GM21737 (cell line): Measurements from ENCODE around the gene CPD.

ENCODE experiments used
- ATAC-seq: cut with Tn5 transposase; IDR thresholded peaks from one replicate; pipeline ENCODE4 v1.9.1; 2021; ENCODE audit warnings: mild to moderate bottlenecking, moderate library complexity; ENCODE audit not compliant: unreplicated experiment

The CPD gene

DNA sequence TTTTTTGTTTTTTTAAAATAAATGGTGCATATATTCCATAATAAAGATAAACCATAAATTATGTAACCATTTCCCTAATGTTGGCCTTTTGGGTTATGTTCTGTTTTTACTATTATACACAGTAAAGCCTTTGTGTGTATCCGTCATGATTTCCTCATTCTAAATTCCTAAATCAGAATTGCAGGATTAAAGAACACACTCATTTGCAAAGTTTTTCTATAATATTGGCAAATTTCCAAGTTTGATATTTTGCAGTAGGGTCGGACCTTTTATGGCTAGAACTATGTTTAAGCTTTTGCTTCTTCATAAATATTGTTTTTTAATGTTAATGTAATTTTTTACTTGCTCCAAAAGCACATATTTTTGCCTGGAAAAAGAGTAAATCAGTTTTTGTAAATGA is 115.1 kb downstream of the CPD start:
- no peak for ATAC-seq

DNA sequence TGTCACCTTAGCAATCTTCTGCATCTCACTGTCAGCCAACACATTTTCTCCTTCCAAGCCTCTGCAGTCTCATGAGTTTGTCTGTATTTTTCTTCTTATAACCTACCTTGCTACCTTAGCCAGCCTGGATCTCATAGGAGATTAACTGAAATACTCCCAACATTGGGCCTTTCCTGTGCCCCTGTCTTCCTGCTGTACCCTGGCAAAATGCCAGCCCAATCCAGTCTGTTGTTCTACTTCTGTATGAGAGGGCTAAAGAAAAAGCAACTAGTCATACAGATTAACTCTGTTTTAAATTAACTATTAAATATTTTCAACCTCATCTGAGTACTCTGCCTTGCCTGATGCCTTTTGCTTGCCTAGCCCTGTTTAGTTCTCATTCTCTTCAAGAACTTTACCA is 116.9 kb downstream of the CPD start:
- ATAC-seq = no peak

DNA sequence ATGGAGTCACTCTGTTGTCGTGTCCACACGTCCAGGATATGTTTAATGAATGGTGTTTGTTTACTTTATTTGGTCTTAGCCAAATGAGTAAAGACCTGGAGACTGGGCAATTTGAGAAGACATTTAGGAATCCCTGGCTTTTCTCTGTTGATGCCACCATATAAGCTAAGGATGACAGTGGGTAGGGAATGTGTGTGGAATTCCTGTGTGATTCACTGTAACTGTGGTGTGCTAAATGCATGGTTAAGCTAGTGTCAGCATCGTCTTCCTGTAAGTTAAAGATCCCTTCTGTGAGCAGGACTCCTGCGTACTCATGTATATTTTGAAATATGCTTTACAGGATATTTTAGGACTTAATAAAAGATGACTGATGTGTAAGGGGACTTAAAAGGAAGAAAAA is 124.8 kb downstream of the CPD start:
- no peak for ATAC-seq

GRCh38 chr17:30505868-30506417 is 127.2 kb downstream of the CPD start:
- ATAC-seq = no peak

DNA sequence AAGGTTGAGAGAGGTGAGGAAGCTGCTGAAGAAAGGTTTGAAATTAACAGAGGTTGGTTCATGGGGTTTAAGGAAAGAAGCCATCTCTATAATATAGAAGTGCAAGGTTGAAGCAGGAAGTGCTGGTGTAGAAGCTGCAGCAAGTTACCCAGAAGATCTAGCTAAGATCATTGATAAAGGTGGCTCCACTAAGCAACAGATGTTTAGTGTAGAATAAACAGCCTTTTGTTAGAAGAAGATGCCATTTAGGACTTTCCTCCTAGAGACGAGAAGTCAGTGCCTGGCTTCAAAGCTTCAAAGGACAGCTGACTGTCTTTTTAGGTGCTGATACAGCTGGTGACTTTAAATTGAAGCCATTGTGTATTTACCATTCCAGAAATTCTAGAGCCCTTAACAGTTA is 127.8 kb downstream of the CPD start:
- ATAC-seq = no peak

DNA sequence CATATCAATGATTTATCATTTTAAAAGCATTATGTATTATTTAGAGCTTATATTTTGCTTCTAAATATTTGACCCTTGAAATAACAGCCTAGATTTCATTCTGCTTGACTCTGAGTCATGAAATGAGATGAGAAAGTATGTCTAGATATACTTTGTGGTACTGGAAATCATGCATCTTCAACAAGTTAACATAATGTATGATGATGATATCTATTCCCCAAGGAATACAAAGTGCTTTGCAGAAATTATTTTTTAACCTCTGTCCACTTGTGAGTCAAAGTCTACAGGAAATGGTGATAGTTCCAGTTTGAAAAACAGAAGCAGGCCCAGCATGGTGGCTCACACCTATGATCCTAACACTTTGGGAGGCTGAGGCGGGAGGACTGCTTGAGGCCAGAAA is 134.6 kb downstream of the CPD start:
- no peak for ATAC-seq

DNA sequence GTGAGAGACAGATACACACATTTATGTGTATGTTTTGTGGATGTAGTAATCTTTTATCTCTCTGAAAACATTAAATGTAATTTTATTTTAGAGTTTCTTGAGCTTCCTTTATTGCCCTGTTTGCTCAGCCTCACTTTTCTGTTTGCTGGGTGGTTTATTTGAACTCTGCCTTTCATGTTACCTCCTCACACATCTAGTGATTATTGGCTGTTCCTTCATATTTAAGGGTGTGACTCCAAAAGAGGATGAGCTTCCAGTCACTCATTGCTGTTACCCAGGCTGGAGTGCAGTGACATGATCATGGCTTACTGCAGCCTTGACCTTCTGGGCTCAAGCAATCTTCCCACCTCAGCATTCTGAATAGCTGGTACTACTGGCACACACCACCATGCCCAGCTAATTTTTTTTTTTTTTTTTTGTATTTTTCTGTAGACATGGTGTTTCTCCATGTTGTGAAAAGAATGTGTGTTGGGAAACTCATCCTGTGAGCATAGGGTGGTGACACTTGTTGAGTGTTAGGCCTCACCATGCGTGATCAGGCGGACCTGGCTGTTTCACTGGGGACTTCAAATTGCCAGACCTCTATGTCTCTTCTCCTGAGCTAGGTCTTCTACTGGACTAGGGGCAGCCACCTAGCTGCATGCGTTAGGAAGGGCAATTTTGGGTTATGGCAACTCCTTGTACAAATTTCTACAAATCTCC is 136.3 kb downstream of the CPD start:
- ATAC-seq = no peak

GRCh38 chr17:30517786-30518185 is 139.1 kb downstream of the CPD start:
- ATAC-seq = no peak

- no peak for ATAC-seq
These were observed 140.4 kb downstream of the CPD start for GRCh38 chr17:30519166-30519565.
